CD1c-positive myeloid dendritic cell (primary cell): ENCODE data around the gene PLXNB1.

ENCODE experiments used
- DNase-seq: peaks from one replicate; pipeline ENCODE4 v3.0.0-alpha.2; 2016; ENCODE audit errors: extremely low spot score

Gene PLXNB1

GRCh38 chr3:48433472-48434118 lies 3.7 kb upstream of the PLXNB1 start:
- DNase-seq: no peak

- no peak for DNase-seq
Measured at GRCh38 chr3:48432411-48433371, 2.8 kb upstream of the PLXNB1 start.

GRCh38 chr3:48431224-48432029 lies 1.5 kb upstream of the PLXNB1 start:
- peak; percentile 29 for DNase-seq

- DNase-seq: no peak
Measured at GRCh38 chr3:48430708-48431101, 819 bp upstream of the PLXNB1 start.

- DNase-seq: peak; percentile 56
Measured at GRCh38 chr3:48429317-48429959, 448 bp downstream of the PLXNB1 start.

GRCh38 chr3:48428572-48429316 lies 1.1 kb downstream of the PLXNB1 start:
- DNase-seq: peak; percentile 5

- no peak for DNase-seq
Measured at GRCh38 chr3:48428088-48428571, 1.8 kb downstream of the PLXNB1 start.

GRCh38 chr3:48427630-48427962 lies 2.3 kb downstream of the PLXNB1 start:
- no peak for DNase-seq

- no peak for DNase-seq
Measured at GRCh38 chr3:48426944-48427629, 2.8 kb downstream of the PLXNB1 start.

- DNase-seq: no peak
Measured at GRCh38 chr3:48426401-48426909, 3.4 kb downstream of the PLXNB1 start.

GRCh38 chr3:48425281-48425812 lies 4.5 kb downstream of the PLXNB1 start:
- DNase-seq: no peak

GRCh38 chr3:48423883-48424695 lies 5.8 kb downstream of the PLXNB1 start:
- DNase-seq: no peak

- no peak for DNase-seq
Measured at GRCh38 chr3:48423241-48423882, 6.5 kb downstream of the PLXNB1 start.

GRCh38 chr3:48422681-48423080 lies 7.2 kb downstream of the PLXNB1 start:
- DNase-seq: no peak

GRCh38 chr3:48422272-48422671 lies 7.6 kb downstream of the PLXNB1 start:
- no peak for DNase-seq

GRCh38 chr3:48420561-48420960 lies 9.3 kb downstream of the PLXNB1 start:
- DNase-seq: no peak

- DNase-seq: no peak
Measured at GRCh38 chr3:48419597-48419996, 10.3 kb downstream of the PLXNB1 start.

- no peak for DNase-seq
Measured at GRCh38 chr3:48419149-48419548, 10.7 kb downstream of the PLXNB1 start.
